Measurements from ENCODE around the gene RAC2. TPM values are rescaled to one million over a fixed set of nuclear protein-coding genes. Genes with fewer than 3 reads are reported as not detected.

RAC2 gene
- total RNA-seq, 1 donor from 2014 or later = 46.4 TPM

GRCh38 chr22:37177221-37177620, 66.8 kb downstream of the RAC2 start:
- DNase-seq (ENCODE audit: low spot score) = no peak

GRCh38 chr22:37176464-37177061, 67.5 kb downstream of the RAC2 start:
- DNase-seq (ENCODE audit: low spot score) = peak; percentile 58

GRCh38 chr22:37175414-37176281, 68.4 kb downstream of the RAC2 start:
- no peak for DNase-seq (ENCODE audit: low spot score)

Other genes with a start within 250 kb of the RAC2 start
- 281 TPM for gene TST, start 224.8 kb downstream of the RAC2 start, total RNA-seq
- 129 TPM for gene MPST, start 224.5 kb downstream of the RAC2 start, total RNA-seq
- gene KCTD17, start 192.5 kb downstream of the RAC2 start, total RNA-seq = 51.9 TPM
- 9.2 TPM for gene TMPRSS6, start 134.6 kb downstream of the RAC2 start, total RNA-seq
- 6.0 TPM for gene IL2RB, start 94.4 kb downstream of the RAC2 start, total RNA-seq
- 7.2 TPM for gene C1QTNF6, start 56.0 kb downstream of the RAC2 start, total RNA-seq
- gene SSTR3, start 31.8 kb downstream of the RAC2 start, total RNA-seq = 0.06 TPM
- gene CYTH4, start 38.2 kb upstream of the RAC2 start, total RNA-seq = 24.1 TPM
- gene ELFN2, start 183.2 kb upstream of the RAC2 start, total RNA-seq = 31.2 TPM
- gene MFNG, start 242.1 kb upstream of the RAC2 start, total RNA-seq = 24.2 TPM

Measured in mucosa of gallbladder (tissue), 1 donor.